Embryonic facial prominence (tissue), 1 donor: ENCODE data around the gene SYPL2.
"Not testable (repeated sequence)": the region's sequence is repeated elsewhere in the genome, so short reads cannot be mapped to it uniquely, and the experiment has no call there.

Experiments used
- DNase-seq: peaks from one replicate; pipeline ENCODE4 v3.0.0-alpha.2; 2016; ENCODE audit errors: extremely low spot score

SYPL2 gene

GRCh38 chr1:109466452-109467300 lies at the start of gene SYPL2:
Gene SYPL2 (plus strand): TSS chr1:109466546. CDS start chr1:109466844, 298 bp downstream.
- no peak for DNase-seq

- DNase-seq, result no peak
These were observed 42.8 kb upstream of the SYPL2 start for GRCh38 chr1:109423498-109423897.

DNA sequence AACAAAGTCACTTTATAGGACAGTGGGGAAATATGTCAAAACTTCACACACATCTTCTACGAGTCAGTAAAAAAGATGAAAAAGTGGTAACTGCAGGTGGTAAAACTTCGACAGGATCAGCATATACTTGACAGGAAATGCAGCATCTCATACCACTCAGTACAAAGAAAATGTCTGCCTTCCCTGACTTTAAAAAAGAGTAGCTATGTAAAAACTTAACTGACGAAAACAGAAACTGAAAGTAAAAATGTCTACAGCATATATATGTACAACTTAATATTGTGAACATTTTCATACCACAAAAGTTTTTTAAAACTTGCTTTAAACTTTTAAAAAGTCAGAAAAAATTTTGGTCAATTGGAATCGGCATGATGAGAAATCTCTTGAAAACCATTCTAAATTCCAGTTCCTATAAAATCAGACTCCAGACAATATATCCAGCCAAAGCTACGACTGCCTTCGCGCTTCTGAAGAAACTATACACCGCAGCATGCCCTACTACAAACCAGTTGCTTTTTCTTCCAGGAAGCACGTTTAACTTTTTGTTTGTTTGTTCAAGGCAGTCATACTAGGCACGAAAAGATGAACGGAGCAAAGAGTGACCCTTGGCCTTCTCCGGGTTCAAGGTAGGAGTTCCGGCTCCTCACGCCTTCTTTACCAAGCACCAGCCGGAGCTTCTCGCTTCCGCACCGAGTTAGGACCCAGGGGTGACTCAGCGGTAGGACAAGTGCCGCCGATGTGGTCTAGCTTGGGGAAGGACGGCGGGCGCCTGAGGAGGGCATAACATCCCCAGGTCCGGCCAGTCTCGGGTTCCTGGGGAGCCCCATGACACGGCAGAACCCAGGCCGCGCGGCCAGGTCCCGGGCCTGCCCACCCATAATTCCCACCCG lies 40.7 kb upstream of the SYPL2 start:
- no peak for DNase-seq

- peak; percentile 96 for DNase-seq
These were observed 39.8 kb upstream of the SYPL2 start, which contains the start of gene PSMA5 for GRCh38 chr1:109426281-109427170. Gene PSMA5 (minus strand): TSS chr1:109426448. CDS start chr1:109426330, 118 bp downstream.

DNA sequence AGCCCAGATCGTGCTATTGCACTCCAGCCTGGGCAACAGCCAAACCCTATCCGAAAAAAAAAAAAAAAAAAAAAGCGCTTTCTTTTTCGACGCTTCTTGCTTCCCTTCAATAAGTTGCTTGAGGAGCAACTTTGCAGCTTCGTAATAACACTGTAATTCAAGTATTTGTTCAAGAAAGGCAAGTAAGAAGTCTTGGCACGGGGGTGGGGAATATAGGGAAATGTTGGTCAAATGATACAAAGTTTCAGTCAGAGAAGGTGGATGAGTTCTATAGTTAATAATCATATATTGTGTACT lies 39.2 kb upstream of the SYPL2 start:
- DNase-seq, result no peak

GRCh38 chr1:109432336-109432735 lies 34.0 kb upstream of the SYPL2 start:
- DNase-seq, result no peak

- DNase-seq, result no peak
These were observed 33.0 kb upstream of the SYPL2 start for GRCh38 chr1:109433322-109433721.

DNA sequence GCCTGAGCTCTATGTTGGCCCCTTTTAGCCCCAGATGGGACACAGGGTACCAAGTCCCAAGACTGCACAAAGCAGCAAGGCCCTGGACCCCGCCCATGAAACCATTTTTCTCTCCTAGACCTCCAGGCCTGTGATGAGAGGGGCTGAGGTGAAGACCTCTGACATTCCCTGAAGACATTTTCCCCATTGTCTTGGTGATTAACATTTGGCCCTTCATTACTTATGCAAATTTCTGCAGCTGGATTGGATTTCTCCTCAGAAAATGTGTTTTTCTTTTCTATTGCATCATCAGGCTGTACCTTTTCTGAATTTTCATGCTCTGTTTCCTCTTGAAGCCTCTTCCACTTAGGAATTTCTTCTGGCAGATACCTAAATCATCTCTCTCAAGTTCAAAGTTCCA lies 31.9 kb upstream of the SYPL2 start:
- no peak for DNase-seq

DNA sequence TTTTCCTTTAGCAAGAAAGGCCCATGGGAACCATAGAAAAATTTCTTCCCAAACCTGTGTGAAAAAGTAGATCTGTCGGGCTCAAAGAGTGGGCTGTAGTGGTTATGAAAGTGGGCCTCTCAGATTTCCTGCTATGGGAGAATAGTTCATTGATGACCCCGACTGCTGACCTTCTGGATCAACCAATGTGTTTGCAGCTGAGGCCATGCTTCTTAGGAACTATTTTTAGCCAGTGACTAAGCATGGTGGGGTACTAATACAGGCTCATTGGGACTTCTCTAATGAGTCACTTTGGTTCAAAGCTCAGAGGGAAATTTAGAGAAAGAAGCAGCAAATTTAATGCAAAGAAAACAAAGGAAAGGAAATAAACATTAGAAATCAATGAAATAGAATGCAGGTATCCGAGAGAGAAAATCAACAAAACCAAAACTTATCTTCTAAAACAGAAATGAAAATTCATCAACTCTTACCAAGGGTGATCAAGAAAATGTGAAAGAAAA lies 27.5 kb upstream of the SYPL2 start:
- DNase-seq, result no peak

GRCh38 chr1:109441069-109441468 lies 25.3 kb upstream of the SYPL2 start:
- DNase-seq, result no peak

- no peak for DNase-seq
These were observed 22.9 kb upstream of the SYPL2 start for GRCh38 chr1:109443476-109443875.

GRCh38 chr1:109444346-109444745 lies 22.0 kb upstream of the SYPL2 start:
- DNase-seq, result no peak

- DNase-seq, result not testable (repeated sequence)
These were observed 20.2 kb upstream of the SYPL2 start for GRCh38 chr1:109445949-109446695.

DNA sequence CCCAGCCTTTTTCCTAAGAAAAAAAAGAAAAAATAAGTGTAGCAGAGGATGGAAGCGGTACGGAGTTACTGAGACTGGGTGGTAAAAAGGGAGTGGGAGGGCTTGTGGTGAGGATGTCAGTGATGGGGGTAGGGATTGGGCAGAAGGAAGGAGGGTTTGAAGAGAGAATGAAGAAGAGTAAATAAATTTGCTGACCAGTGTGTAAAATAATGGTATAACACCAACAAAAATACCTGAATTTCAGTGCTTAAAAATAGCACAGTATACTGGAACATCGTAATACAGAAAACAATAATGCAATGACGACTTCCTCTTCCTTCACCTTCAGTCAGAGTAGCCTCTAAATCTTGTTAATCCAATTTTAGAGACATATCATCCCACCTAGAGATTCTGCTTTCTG lies 18.8 kb upstream of the SYPL2 start:
- DNase-seq, result no peak

DNA sequence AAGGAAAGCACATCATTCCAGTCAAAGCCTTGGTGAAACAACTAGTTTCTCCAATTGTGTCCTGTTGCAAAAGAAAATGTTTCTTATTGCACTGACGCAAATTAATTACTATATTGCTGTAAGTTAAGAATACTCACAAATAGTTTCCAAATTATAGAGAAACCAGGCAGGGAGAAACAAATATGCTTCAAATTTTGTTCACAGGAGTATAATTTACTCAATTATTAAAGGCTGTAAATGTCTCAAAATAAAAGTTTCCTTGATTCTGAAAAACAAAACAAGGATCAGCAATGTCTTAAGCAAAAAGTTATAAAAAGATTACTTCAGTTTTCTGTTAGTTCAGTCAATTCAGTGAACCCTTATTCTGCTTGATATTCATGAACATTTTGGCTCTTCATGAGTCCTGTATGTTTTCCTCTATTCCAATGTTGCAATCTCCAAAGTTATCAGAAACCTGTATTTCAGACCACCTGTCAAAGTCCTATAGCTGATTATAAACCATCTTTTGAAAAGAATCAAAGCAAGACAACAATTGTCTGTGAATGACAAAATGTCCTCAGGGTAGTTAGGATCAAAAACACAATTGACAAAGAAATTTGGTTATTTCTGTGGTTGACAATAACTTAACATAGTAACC lies 11.7 kb upstream of the SYPL2 start:
- DNase-seq, result no peak

- no peak for DNase-seq
These were observed 8.5 kb upstream of the SYPL2 start for GRCh38 chr1:109457819-109458218.

- no peak for DNase-seq
These were observed 258 bp upstream of the SYPL2 start for GRCh38 chr1:109466125-109466451.

DNA sequence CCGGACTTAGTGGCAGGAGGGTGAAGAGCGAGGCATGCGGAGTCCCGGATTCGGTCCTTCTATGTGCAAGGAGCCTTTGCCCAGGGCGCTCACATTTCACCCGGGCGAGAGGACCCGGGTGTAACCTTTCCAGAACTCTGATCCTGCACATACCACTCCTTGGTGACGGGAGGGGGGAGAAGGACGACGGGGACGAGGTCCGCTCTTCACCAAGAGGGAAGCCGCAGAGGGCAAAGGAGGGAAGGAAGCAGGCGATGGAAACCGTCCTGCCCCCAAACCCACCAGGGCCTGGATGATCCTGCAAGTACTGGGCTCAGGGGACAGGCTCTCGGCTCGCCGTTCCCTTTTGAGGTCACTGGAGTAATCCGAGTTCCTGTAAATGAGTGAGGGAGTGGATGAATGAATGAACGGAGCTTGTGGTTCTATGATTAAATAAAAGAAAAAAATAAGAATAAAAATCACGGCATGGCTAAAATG lies 993 bp downstream of the SYPL2 start:
- no peak for DNase-seq

GRCh38 chr1:109468061-109468460 lies 1.7 kb downstream of the SYPL2 start:
- no peak for DNase-seq

DNA sequence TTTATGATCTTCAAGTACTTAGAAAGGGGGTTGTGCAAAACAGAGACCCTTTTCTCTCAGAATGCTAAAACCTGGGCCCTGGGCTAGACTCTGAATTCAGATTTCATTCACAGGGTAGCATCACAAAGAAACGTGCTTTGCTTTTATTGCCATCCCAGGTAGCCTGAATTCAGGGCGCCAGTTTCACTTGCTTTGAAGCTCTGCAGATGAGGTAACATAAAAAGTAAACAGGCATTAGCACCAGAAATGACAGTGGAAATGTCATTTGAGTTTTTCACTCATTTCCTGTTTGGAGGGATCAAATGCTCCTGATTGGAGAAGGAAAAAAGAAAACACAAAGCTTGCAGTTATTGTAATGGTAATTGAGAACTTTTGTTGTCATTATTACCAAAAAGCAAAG lies 2.6 kb downstream of the SYPL2 start:
- DNase-seq, result no peak
